ENCODE measurements around the gene WNT10A. TPM values are rescaled to one million over a fixed set of nuclear protein-coding genes. Genes with fewer than 3 reads are reported as not detected.

The WNT10A gene
- total RNA-seq, 1 experiment from 2014 or later, result 1.5 TPM

- no peak for ATAC-seq
Observed at GRCh38 chr2:218870984-218871344, 9.7 kb upstream of the WNT10A start.

More at GRCh38 chr2:218870984-218871344, 9.7 kb upstream of the WNT10A start:
- intact Hi-C loops (cut with micrococcal nuclease), result no loop called here
- ChIA-PET POLR2A (no interaction called here), RAD21 (ENCODE audit: low non-redundant PET in 1 of 2, low total read pairs in 2 of 2, uncharacterized antibody in 2 of 2, unreplicated experiment in 2 of 2) (no interaction called here), CTCF (no interaction called here)
- Histone ChIP-seq H3K4me2 (ENCODE audit: low read length) (no peak overlapping the region), H2AFZ (ENCODE audit: low read depth, low read length, poor library complexity, severe bottlenecking) (no peak overlapping the region), H4K20me1 (ENCODE audit: insufficient read depth) (no peaks in the 10 kb centered on the region), H3K9me3 (ENCODE audit: control insufficient read depth in 1 of 2, insufficient read depth in 1 of 2, low read depth in 1 of 2, low read length in 2 of 2) (no peaks in the 10 kb centered on the region), H3K27ac (ENCODE audit: low read depth, low read length) (no peak overlapping the region), H3K36me3 (ENCODE audit: control insufficient read depth in 1 of 2, insufficient read depth in 2 of 2, low read length in 2 of 2) (no peaks in the 10 kb centered on the region), H3K9me2 (ENCODE audit: insufficient read depth) (no peaks in the 10 kb centered on the region), H3K9ac (ENCODE audit: low read length) (no peak overlapping the region), H3K79me2 (ENCODE audit: insufficient read depth, low read length) (no peaks in the 10 kb centered on the region), H3K27me3 (ENCODE audit: insufficient read depth, low read length) (no peaks in the 10 kb centered on the region), H3K4me1 (ENCODE audit: control insufficient read depth in 1 of 2, insufficient read depth in 2 of 2, low read length in 2 of 2) (no peaks in the 10 kb centered on the region), H3K4me3 (replicated peaks in 1 of 2; ENCODE audit: low read depth in 1 of 2, low read length in 2 of 2) (no peak overlapping the region)
- DNase-seq (ENCODE audit: low read depth, low spot score), result no peak
- no TSS peak for BruUV-seq (replicated peaks)
- TF ChIP-seq EGR1 (IDR thresholded peaks at IDR 0.05; ENCODE audit: low read depth), result no peak
- no peak for TF ChIP-seq TCF7L2 (IDR thresholded peaks at IDR 0.05; ENCODE audit: borderline replicate concordance, extremely low read depth, insufficient read depth, insufficient read length)
- no peak for TF ChIP-seq JUND (IDR thresholded peaks at IDR 0.05)
- TF ChIP-seq SP1 (IDR thresholded peaks at IDR 0.05; ENCODE audit: low read depth), result no peak
- TF ChIP-seq ZFX (IDR thresholded peaks at IDR 0.05), result no peak
- no peak for TF ChIP-seq EZH2phosphoT487 (IDR thresholded peaks at IDR 0.05; ENCODE audit: borderline replicate concordance)
- TF ChIP-seq CBX3 (IDR thresholded peaks at IDR 0.05; ENCODE audit: low read depth), result no peak
- no peak for TF ChIP-seq CEBPB (IDR thresholded peaks at IDR 0.05; ENCODE audit: low read depth)
- no peak for TF ChIP-seq ZNF274 (IDR thresholded peaks at IDR 0.05; ENCODE audit: low read depth, low read length)
- TF ChIP-seq POLR2A (IDR thresholded peaks at IDR 0.05; ENCODE audit: borderline replicate concordance, extremely low read depth, insufficient read depth, insufficient read length), result no peak
- TF ChIP-seq YY1 (IDR thresholded peaks at IDR 0.05; ENCODE audit: extremely low read depth, insufficient replicate concordance, low read depth, low read length), result no peak
- TF ChIP-seq REST (IDR thresholded peaks at IDR 0.05; ENCODE audit: low read depth), result no peak
- TF ChIP-seq SIN3A (IDR thresholded peaks at IDR 0.05; ENCODE audit: low read depth), result no peak
- no peak for TF ChIP-seq EZH2 (IDR thresholded peaks at IDR 0.05)
